GM21576 (cell line): ENCODE measurements around the gene SLC2A9.

Experiments used
- ATAC-seq: cut with Tn5 transposase; IDR thresholded peaks from one replicate; pipeline ENCODE4 v1.9.1; 2021; ENCODE audit warnings: mild to moderate bottlenecking, moderate library complexity; ENCODE audit not compliant: unreplicated experiment

SLC2A9 gene

GRCh38 chr4:10020871-10021652 lies at the start of gene SLC2A9:
Gene SLC2A9, minus strand, starts transcription at chr4:10021497. Its CDS starts 68 bp downstream, at chr4:10021429.
- no peak for ATAC-seq

- ATAC-seq: no peak
These were observed 47.9 kb upstream of the SLC2A9 start for GRCh38 chr4:10069075-10069642.

- ATAC-seq: no peak
These were observed 45.7 kb upstream of the SLC2A9 start for GRCh38 chr4:10066670-10067651.

- no peak for ATAC-seq
These were observed 44.9 kb upstream of the SLC2A9 start for GRCh38 chr4:10066206-10066605.

GRCh38 chr4:10063544-10064300 lies 42.4 kb upstream of the SLC2A9 start:
- ATAC-seq: no peak

GRCh38 chr4:10061650-10062415 lies 40.5 kb upstream of the SLC2A9 start:
- no peak for ATAC-seq

GRCh38 chr4:10058371-10058770 lies 37.1 kb upstream of the SLC2A9 start:
- no peak for ATAC-seq

GRCh38 chr4:10057023-10057395 lies 35.7 kb upstream of the SLC2A9 start:
- ATAC-seq: no peak

GRCh38 chr4:10056334-10057022 lies 35.2 kb upstream of the SLC2A9 start:
- ATAC-seq: no peak

- ATAC-seq: no peak
These were observed 34.6 kb upstream of the SLC2A9 start for GRCh38 chr4:10055871-10056270.

- ATAC-seq: no peak
These were observed 33.3 kb upstream of the SLC2A9 start for GRCh38 chr4:10054571-10055041.

GRCh38 chr4:10053635-10054453 lies 32.5 kb upstream of the SLC2A9 start:
- ATAC-seq: no peak

- no peak for ATAC-seq
These were observed 30.3 kb upstream of the SLC2A9 start for GRCh38 chr4:10051517-10052135.

GRCh38 chr4:10050721-10051120 lies 29.4 kb upstream of the SLC2A9 start:
- ATAC-seq: no peak

GRCh38 chr4:10050261-10050661 lies 29.0 kb upstream of the SLC2A9 start:
- ATAC-seq: no peak

- no peak for ATAC-seq
These were observed 27.8 kb upstream of the SLC2A9 start for GRCh38 chr4:10048941-10049697.

- no peak for ATAC-seq
These were observed 26.7 kb upstream of the SLC2A9 start for GRCh38 chr4:10047967-10048366.
